HEK293 (cell line): Measurements from ENCODE around the gene UCP2.

Source experiments
- ZNF350 ChIP-seq: fragments of 450-650 bp; formaldehyde crosslinking; IDR thresholded peaks from 2 replicates; pipeline ENCODE4 v1.5.0; 2017; ENCODE audit warnings: missing biosample characterization, mild to moderate bottlenecking, missing genetic modification characterization
- TF ChIP-seq, protein P1 (sequence below): fragments of 450-650 bp; formaldehyde crosslinking; IDR thresholded peaks from 2 replicates; pipeline ENCODE4 v1.5.1; 2016; ENCODE audit warnings: missing biosample characterization, missing genetic modification characterization

GRCh38 chr11:74008373-74009229, 26.0 kb upstream of the UCP2 start, which contains the start of gene UCP3:
- TF ChIP-seq ZNF350 (tag by site-specific recombination), result no peak
- TF ChIP-seq, protein P1, sequence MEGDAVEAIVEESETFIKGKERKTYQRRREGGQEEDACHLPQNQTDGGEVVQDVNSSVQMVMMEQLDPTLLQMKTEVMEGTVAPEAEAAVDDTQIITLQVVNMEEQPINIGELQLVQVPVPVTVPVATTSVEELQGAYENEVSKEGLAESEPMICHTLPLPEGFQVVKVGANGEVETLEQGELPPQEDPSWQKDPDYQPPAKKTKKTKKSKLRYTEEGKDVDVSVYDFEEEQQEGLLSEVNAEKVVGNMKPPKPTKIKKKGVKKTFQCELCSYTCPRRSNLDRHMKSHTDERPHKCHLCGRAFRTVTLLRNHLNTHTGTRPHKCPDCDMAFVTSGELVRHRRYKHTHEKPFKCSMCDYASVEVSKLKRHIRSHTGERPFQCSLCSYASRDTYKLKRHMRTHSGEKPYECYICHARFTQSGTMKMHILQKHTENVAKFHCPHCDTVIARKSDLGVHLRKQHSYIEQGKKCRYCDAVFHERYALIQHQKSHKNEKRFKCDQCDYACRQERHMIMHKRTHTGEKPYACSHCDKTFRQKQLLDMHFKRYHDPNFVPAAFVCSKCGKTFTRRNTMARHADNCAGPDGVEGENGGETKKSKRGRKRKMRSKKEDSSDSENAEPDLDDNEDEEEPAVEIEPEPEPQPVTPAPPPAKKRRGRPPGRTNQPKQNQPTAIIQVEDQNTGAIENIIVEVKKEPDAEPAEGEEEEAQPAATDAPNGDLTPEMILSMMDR (tag by site-specific recombination), result no peak
